Skeletal muscle cell (primary cell): ENCODE data around the gene AKR1B1.

ENCODE experiments used
- DNase-seq: peaks from one replicate; pipeline ENCODE4 v3.0.0-alpha.2; 2010; ENCODE audit warnings: low read depth
- H3K4me3 ChIP-seq: 2 replicates; pipeline ENCODE4 v1.5.1; 2011; ENCODE audit warnings: low read depth, mild to moderate bottlenecking, control low read depth, low read length, moderate library complexity

Gene AKR1B1

GRCh38 chr7:134472572-134473244, 13.8 kb upstream of the AKR1B1 start:
- no peak for DNase-seq
- no peak overlapping the region for H3K4me3 ChIP-seq

- no peak for DNase-seq
- no peak overlapping the region for H3K4me3 ChIP-seq
Measured at GRCh38 chr7:134470864-134471263, 12.0 kb upstream of the AKR1B1 start.

GRCh38 chr7:134469622-134470021, 10.7 kb upstream of the AKR1B1 start:
- H3K4me3 ChIP-seq: no peak overlapping the region
- no peak for DNase-seq

- no peak overlapping the region for H3K4me3 ChIP-seq
- DNase-seq: no peak
Measured at GRCh38 chr7:134468475-134468874, 9.6 kb upstream of the AKR1B1 start.

GRCh38 chr7:134468054-134468453, 9.2 kb upstream of the AKR1B1 start:
- H3K4me3 ChIP-seq: no peak overlapping the region
- DNase-seq: no peak

- no peak overlapping the region for H3K4me3 ChIP-seq
- DNase-seq: no peak
Measured at GRCh38 chr7:134465491-134465890, 6.6 kb upstream of the AKR1B1 start.

GRCh38 chr7:134464496-134464895, 5.6 kb upstream of the AKR1B1 start:
- DNase-seq: no peak
- H3K4me3 ChIP-seq: no peak overlapping the region

- DNase-seq: no peak
- no peak overlapping the region for H3K4me3 ChIP-seq
Measured at GRCh38 chr7:134463751-134464150, 4.9 kb upstream of the AKR1B1 start.

GRCh38 chr7:134462337-134462925, 3.5 kb upstream of the AKR1B1 start:
- H3K4me3 ChIP-seq: no peak overlapping the region
- no peak for DNase-seq

- no peak for DNase-seq
- H3K4me3 ChIP-seq: no peak overlapping the region
Measured at GRCh38 chr7:134461916-134462315, 3.0 kb upstream of the AKR1B1 start.

- no peak for DNase-seq
- no peak overlapping the region for H3K4me3 ChIP-seq
Measured at GRCh38 chr7:134459981-134460380, 1.1 kb upstream of the AKR1B1 start.

- DNase-seq: no peak
- peak overlapping the region; percentile 85 for H3K4me3 ChIP-seq
Measured at GRCh38 chr7:134458341-134458805, 527 bp downstream of the AKR1B1 start.

- H3K4me3 ChIP-seq: no peak overlapping the region
Measured at GRCh38 chr7:134457210-134457609, 1.7 kb downstream of the AKR1B1 start.

GRCh38 chr7:134454277-134454676, 4.6 kb downstream of the AKR1B1 start:
- DNase-seq: no peak

More at GRCh38 chr7:134457210-134457609, 1.7 kb downstream of the AKR1B1 start:
- DNase-seq: no peak

GRCh38 chr7:134453518-134453917, 5.4 kb downstream of the AKR1B1 start:
- no peak for DNase-seq
- no peak overlapping the region for H3K4me3 ChIP-seq

More at GRCh38 chr7:134454277-134454676, 4.6 kb downstream of the AKR1B1 start:
- no peak overlapping the region for H3K4me3 ChIP-seq

- no peak overlapping the region for H3K4me3 ChIP-seq
- DNase-seq: no peak
Measured at GRCh38 chr7:134452991-134453473, 5.9 kb downstream of the AKR1B1 start.

- no peak for DNase-seq
- no peak overlapping the region for H3K4me3 ChIP-seq
Measured at GRCh38 chr7:134452419-134452838, 6.5 kb downstream of the AKR1B1 start.

- no peak overlapping the region for H3K4me3 ChIP-seq
- no peak for DNase-seq
Measured at GRCh38 chr7:134451656-134452055, 7.2 kb downstream of the AKR1B1 start.

GRCh38 chr7:134450294-134451000, 8.5 kb downstream of the AKR1B1 start:
- no peak overlapping the region for H3K4me3 ChIP-seq

GRCh38 chr7:134449680-134450079, 9.2 kb downstream of the AKR1B1 start:
- H3K4me3 ChIP-seq: no peak overlapping the region
- DNase-seq: no peak

More at GRCh38 chr7:134450294-134451000, 8.5 kb downstream of the AKR1B1 start:
- no peak for DNase-seq
